HL-60 (cell line): Measurements from ENCODE around the gene WDR49.
"Not testable (repeated sequence)": the region's sequence is repeated elsewhere in the genome, so short reads cannot be mapped to it uniquely, and the experiment has no call there.

Source experiments
- DNase-seq, 2 experiments: peaks; one replicate each; pipeline ENCODE4 v3.0.0-alpha.2; 2010 to 2020; ENCODE audit warnings: low read depth in 1 of 2, low spot score in 1 of 2
- H3K27ac ChIP-seq: fragments of 250-450 bp; sonication (Bioruptor Pico); replicated peaks from 2 replicates; pipeline ENCODE4 v1.5.1; 2020; ENCODE audit warnings: mild to moderate bottlenecking, moderate library complexity
- H3K27me3 ChIP-seq: fragments of 250-450 bp; sonication (Bioruptor Pico); 2 replicates; pipeline ENCODE4 v1.5.1; 2021; ENCODE audit warnings: mild to moderate bottlenecking, moderate library complexity; ENCODE audit not compliant: insufficient read depth, poor library complexity, severe bottlenecking
- H3K4me3 ChIP-seq: replicated peaks from 2 replicates; pipeline ENCODE4 v1.5.1; 2011; ENCODE audit warnings: mild to moderate bottlenecking, control low read depth, low read length; ENCODE audit not compliant: insufficient read depth
- GABPA ChIP-seq: IDR thresholded peaks from 2 replicates; pipeline ENCODE4 v1.6.1; 2012; ENCODE audit warnings: low read depth
- POLR2AphosphoS5 ChIP-seq: IDR thresholded peaks from 2 replicates; pipeline ENCODE4 v1.6.1; 2012; ENCODE audit warnings: low read depth
- SPI1 ChIP-seq: IDR thresholded peaks from 2 replicates; pipeline ENCODE4 v1.6.1; 2012; ENCODE audit warnings: low read depth, mild to moderate bottlenecking, borderline replicate concordance
- TF ChIP-seq, protein P1 (sequence below): IDR thresholded peaks from one replicate; pipeline ENCODE4 v1.5.1; 2011; ENCODE audit warnings: low read length, control low read depth, inconsistent platforms; ENCODE audit not compliant: insufficient read depth
- TF ChIP-seq, protein P2 (sequence below): IDR thresholded peaks from 2 replicates; pipeline ENCODE4 v1.6.1; 2012; ENCODE audit warnings: low read depth; ENCODE audit not compliant: insufficient replicate concordance

Gene WDR49

DNA sequence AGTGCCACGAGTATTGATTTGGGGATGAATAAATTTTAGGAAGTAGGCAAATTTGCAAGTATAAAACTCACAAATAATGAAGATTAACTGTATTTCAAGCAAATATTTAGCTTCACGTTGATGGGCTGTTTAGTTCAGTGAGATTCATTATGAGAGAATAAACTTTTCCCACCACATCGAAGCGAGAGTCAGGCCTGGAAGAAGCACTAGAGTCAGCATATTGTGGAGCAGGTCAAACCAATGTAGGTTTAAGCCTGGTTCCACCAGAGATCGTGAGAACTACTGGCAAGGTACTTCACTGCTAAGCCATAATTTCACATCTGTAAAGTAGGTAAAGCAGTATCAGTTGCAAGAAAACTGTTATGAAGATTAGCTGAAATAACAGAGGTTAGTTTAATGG, 22.3 kb downstream of the WDR49 start:
- TF ChIP-seq POLR2AphosphoS5, result no peak
- no peak for TF ChIP-seq SPI1
- TF ChIP-seq, protein P1, sequence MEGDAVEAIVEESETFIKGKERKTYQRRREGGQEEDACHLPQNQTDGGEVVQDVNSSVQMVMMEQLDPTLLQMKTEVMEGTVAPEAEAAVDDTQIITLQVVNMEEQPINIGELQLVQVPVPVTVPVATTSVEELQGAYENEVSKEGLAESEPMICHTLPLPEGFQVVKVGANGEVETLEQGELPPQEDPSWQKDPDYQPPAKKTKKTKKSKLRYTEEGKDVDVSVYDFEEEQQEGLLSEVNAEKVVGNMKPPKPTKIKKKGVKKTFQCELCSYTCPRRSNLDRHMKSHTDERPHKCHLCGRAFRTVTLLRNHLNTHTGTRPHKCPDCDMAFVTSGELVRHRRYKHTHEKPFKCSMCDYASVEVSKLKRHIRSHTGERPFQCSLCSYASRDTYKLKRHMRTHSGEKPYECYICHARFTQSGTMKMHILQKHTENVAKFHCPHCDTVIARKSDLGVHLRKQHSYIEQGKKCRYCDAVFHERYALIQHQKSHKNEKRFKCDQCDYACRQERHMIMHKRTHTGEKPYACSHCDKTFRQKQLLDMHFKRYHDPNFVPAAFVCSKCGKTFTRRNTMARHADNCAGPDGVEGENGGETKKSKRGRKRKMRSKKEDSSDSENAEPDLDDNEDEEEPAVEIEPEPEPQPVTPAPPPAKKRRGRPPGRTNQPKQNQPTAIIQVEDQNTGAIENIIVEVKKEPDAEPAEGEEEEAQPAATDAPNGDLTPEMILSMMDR, result no peak
- TF ChIP-seq GABPA, result no peak
- TF ChIP-seq, protein P2, sequence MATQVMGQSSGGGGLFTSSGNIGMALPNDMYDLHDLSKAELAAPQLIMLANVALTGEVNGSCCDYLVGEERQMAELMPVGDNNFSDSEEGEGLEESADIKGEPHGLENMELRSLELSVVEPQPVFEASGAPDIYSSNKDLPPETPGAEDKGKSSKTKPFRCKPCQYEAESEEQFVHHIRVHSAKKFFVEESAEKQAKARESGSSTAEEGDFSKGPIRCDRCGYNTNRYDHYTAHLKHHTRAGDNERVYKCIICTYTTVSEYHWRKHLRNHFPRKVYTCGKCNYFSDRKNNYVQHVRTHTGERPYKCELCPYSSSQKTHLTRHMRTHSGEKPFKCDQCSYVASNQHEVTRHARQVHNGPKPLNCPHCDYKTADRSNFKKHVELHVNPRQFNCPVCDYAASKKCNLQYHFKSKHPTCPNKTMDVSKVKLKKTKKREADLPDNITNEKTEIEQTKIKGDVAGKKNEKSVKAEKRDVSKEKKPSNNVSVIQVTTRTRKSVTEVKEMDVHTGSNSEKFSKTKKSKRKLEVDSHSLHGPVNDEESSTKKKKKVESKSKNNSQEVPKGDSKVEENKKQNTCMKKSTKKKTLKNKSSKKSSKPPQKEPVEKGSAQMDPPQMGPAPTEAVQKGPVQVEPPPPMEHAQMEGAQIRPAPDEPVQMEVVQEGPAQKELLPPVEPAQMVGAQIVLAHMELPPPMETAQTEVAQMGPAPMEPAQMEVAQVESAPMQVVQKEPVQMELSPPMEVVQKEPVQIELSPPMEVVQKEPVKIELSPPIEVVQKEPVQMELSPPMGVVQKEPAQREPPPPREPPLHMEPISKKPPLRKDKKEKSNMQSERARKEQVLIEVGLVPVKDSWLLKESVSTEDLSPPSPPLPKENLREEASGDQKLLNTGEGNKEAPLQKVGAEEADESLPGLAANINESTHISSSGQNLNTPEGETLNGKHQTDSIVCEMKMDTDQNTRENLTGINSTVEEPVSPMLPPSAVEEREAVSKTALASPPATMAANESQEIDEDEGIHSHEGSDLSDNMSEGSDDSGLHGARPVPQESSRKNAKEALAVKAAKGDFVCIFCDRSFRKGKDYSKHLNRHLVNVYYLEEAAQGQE, result no peak
- Histone ChIP-seq H3K27ac (no peak overlapping the region), H3K27me3 (no peaks in the 10 kb centered on the region), H3K4me3 (no peak overlapping the region)
- DNase-seq, result no peak

DNA sequence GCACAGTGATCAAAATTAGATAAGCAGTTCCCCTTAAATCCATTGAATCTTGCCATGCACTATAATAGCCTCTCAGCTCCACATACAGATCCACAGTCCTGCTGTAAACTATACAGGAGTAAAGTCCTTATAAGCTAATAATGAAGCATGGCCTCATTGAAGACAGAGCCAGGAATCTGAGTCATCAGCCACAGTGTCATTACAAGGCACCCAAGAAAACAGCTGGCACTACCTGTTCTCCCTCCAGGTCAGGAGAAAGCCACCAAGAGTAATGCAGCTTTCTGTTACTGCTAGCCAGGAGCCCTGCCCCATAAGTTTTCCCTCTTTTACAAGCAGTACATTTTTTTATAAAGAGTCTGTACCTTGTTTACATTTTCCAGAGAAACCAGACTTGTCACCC, 27.3 kb downstream of the WDR49 start:
- Histone ChIP-seq H3K4me3 (no peak overlapping the region), H3K27ac (no peak overlapping the region), H3K27me3 (no peaks in the 10 kb centered on the region)
- no peak for DNase-seq
- no peak for TF ChIP-seq POLR2AphosphoS5
- no peak for TF ChIP-seq SPI1
- no peak for TF ChIP-seq GABPA
- TF ChIP-seq, protein P2, result no peak
- TF ChIP-seq, protein P1, result no peak

DNA sequence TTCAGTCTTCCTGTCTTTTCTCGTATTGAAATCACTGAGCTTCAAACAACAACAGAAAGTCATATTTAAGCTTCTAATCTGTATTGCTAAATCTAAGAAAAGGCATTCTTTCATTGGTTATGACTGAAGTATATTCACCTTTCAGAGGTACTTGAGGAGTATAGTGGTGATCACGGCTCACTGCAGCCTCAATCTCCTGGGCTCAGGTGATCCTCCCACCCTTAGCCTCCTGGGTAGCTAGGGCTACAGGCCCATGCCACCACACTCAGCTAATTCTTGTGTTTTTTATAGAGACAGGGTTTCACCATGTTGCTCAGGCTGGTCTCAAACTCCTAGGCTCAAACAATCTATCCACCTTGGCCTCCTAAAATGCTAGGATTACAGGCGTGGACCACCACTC, 38.7 kb downstream of the WDR49 start:
- DNase-seq, result no peak
- no peak overlapping the region for H3K4me3 ChIP-seq
- H3K27ac ChIP-seq, result no peak overlapping the region
- H3K27me3 ChIP-seq, result no peaks in the 10 kb centered on the region
- TF ChIP-seq, protein P1, result no peak
- TF ChIP-seq, protein P2, result no peak
- TF ChIP-seq SPI1, result no peak
- no peak for TF ChIP-seq GABPA
- no peak for TF ChIP-seq POLR2AphosphoS5

DNA sequence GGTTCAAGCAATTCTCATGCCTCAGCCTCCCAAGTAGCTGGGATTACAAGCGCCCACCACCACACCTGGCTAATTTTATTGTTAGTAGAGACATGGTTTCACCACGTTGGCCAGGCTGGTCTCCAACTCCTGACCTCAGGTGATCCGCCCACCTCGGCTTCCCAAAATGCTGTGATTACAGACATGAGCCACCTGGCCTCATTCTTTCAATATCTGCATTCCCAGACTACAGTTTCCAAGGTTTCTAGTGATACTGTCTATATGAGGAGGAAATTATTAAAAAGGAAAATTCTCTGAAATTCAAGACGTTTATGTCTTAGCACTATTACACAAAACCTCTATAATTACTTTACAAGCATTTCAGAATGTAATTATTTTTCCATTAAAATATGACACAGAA, 39.5 kb downstream of the WDR49 start:
- DNase-seq, H3K27ac ChIP-seq: not testable (repeated sequence)

More for the DNA sequence above, 39.5 kb downstream of the WDR49 start:
- H3K4me3 ChIP-seq, H3K27me3 ChIP-seq: not testable (repeated sequence)
